Activated naive CD4-positive, alpha-beta T cell treated with anti-CD3 and anti-CD28 coated beads for 36 hours (primary cell): Measurements from ENCODE around the gene OOSP4B. TPM values are rescaled to one million over a fixed set of nuclear protein-coding genes. Genes with fewer than 3 reads are reported as not detected.
"Not testable (repeated sequence)": the region's sequence is repeated elsewhere in the genome, so short reads cannot be mapped to it uniquely, and the experiment has no call there.

ENCODE experiments used
- CTCF ChIA-PET: fragments of 350-600 bp; sonication (Branson Sonifier 250); formaldehyde crosslinking; loops from one replicate; lab custom pipeline; 2021; ENCODE audit warnings: antibody characterized with exemption; lab: Charles Lee
- DNase-seq: peaks from one replicate; pipeline ENCODE4 v3.0.0-alpha.2; 2020
- H3K27ac Mint-ChIP-seq: one replicate; pipeline ENCODE4 v1.8.0; 2021; ENCODE audit warnings: mild to moderate bottlenecking, mixed read lengths
- H3K27me3 Mint-ChIP-seq: one replicate; pipeline ENCODE4 v1.8.0; 2021; ENCODE audit warnings: low read depth, mixed read lengths
- H3K36me3 Mint-ChIP-seq: one replicate; pipeline ENCODE4 v1.8.0; 2021; ENCODE audit warnings: low read depth, mixed read lengths
- H3K4me1 Mint-ChIP-seq: one replicate; pipeline ENCODE4 v1.8.0; 2021; ENCODE audit warnings: low read depth, mixed read lengths
- H3K4me3 Mint-ChIP-seq: one replicate; pipeline ENCODE4 v1.8.0; 2021; ENCODE audit warnings: mild to moderate bottlenecking, moderate library complexity, mixed read lengths
- H3K9me3 Mint-ChIP-seq: one replicate; pipeline ENCODE4 v1.8.0; 2021; ENCODE audit warnings: mixed read lengths
- intact Hi-C: fragments of 100-400 bp; cut with micrococcal nuclease; formaldehyde crosslinking; loops from one replicate; pipeline ENCODE4 v1.15.1; 2023
- total RNA-seq, 2 experiments: library from RNA; stranded (reverse); gene quantifications; one replicate each; pipeline ENCODE4 v1.2.3, GENCODE V29; 2021

OOSP4B gene
- total RNA-seq: not detected

- no peak within 1 kb of the TSS for H3K27ac Mint-ChIP-seq
- intact Hi-C loops: no loop called here
- DNase-seq: no peak
- no peaks in the 10 kb centered on the region for H3K4me1 Mint-ChIP-seq
- CTCF ChIA-PET: interaction anchor here (0.5 kb wide), 1 partner anchor 28 kb away, joined by 3 read pairs; no protein-coding TSS in a partner anchor
- H3K4me3 Mint-ChIP-seq: no peak within 1 kb of the TSS
- no peaks in the 10 kb centered on the region for H3K9me3 Mint-ChIP-seq
- no peaks in the 10 kb centered on the region for H3K36me3 Mint-ChIP-seq
- H3K27me3 Mint-ChIP-seq: peaks cover 6% of the 10 kb centered on the region
Measured at GRCh38 chr11:60016881-60017280, at the start of gene OOSP4B. Gene OOSP4B, plus strand, starts transcription at chr11:60017181.

DNA sequence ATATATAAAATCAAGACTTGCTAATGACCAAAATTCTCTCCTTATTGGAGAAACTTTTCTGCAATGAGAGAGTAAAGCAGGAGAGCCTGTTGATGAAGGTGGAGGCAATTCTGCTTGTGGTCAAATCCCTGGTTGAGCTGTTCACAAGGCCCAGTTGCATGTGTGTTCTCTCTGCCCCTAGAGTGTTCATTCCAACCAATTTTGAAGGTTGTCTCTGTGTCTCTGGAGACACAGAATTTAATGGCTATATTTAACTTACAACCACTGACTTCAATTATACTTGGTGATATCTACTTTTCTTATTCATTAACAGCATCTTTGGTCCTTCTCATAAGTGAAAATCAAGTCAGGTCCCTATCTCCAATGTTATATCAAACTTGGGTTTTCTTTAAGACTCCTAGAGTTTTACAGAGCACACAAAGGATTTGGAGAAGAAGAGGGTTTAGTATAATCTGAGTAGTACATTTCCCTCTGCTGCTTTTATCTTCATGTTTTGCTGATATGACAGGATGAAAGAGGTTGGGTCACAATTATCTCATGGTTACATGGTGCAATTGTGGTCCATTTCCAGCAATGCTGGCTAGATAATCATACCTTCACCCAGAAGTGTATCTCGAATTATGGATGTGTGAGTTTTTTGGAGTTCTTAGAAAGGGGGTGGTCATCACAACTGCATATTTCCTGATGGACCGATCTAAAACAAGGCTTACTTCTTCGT lies 49.1 kb upstream of the OOSP4B start:
- CTCF ChIA-PET: no interaction called here

GRCh38 chr11:59968395-59968783 lies 48.6 kb upstream of the OOSP4B start:
- intact Hi-C loops: no loop called here
- Mint-ChIP-seq H3K27me3 (peaks cover 5% of the 10 kb centered on the region), H3K36me3 (no peaks in the 10 kb centered on the region), H3K4me3 (no peak overlapping the region), H3K4me1 (no peaks in the 10 kb centered on the region), H3K9me3 (no peaks in the 10 kb centered on the region), H3K27ac (no peak overlapping the region)
- DNase-seq: no peak
- CTCF ChIA-PET: no interaction called here

More for the DNA sequence above, 49.1 kb upstream of the OOSP4B start:
- Mint-ChIP-seq H3K36me3 (no peaks in the 10 kb centered on the region), H3K27ac (no peak overlapping the region), H3K4me1 (no peaks in the 10 kb centered on the region), H3K27me3 (peaks cover 5% of the 10 kb centered on the region), H3K9me3 (no peaks in the 10 kb centered on the region), H3K4me3 (no peak overlapping the region)
- intact Hi-C loops: no loop called here
- no peak for DNase-seq

- CTCF ChIA-PET: interaction anchor here (0.7 kb wide), 1 partner anchor 173 kb away, joined by 3 read pairs; no protein-coding TSS in a partner anchor
- intact Hi-C loops: loop anchor here (10.0 kb wide), 1 partner anchor 58 kb away; no protein-coding TSS in a partner anchor
- DNase-seq: no peak
- no peaks in the 10 kb centered on the region for H3K36me3 Mint-ChIP-seq
- H3K4me3 Mint-ChIP-seq: no peak overlapping the region
- H3K27me3 Mint-ChIP-seq: peaks cover 2% of the 10 kb centered on the region
- H3K4me1 Mint-ChIP-seq: no peaks in the 10 kb centered on the region
- no peaks in the 10 kb centered on the region for H3K9me3 Mint-ChIP-seq
- no peak overlapping the region for H3K27ac Mint-ChIP-seq
Measured at GRCh38 chr11:59973097-59973496, 43.9 kb upstream of the OOSP4B start.

GRCh38 chr11:59981106-59981770 lies 35.7 kb upstream of the OOSP4B start:
- Mint-ChIP-seq H3K27ac (no peak overlapping the region), H3K36me3 (no peaks in the 10 kb centered on the region), H3K27me3 (peaks cover 16% of the 10 kb centered on the region), H3K4me3 (no peak overlapping the region), H3K4me1 (no peaks in the 10 kb centered on the region), H3K9me3 (no peaks in the 10 kb centered on the region)
- CTCF ChIA-PET: no interaction called here
- intact Hi-C loops: no loop called here
- DNase-seq: no peak

DNA sequence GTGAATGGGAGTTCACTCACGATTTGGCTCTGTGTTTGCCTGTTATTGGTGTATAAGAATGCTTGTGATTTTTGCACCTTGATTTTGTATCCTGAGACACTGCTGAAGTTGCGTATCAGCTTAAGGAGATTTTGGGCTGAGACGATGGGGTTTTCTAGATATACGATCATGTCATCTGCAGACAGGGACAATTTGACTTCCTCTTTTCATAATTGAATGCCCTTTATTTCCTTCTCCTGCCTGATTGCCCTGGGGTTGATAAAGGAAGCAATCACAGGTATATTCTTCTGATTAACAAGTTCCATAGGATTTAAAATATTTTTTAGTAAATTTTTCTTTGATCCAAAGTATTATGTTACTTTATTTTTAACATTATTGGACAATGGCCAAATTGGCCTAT lies 34.9 kb upstream of the OOSP4B start:
- DNase-seq, CTCF ChIA-PET, intact Hi-C loops, H3K4me3 Mint-ChIP-seq, H3K9me3 Mint-ChIP-seq, H3K36me3 Mint-ChIP-seq, H3K4me1 Mint-ChIP-seq, H3K27ac Mint-ChIP-seq: not testable (repeated sequence)
- H3K27me3 Mint-ChIP-seq: peaks cover 16% of the 10 kb centered on the region

DNA sequence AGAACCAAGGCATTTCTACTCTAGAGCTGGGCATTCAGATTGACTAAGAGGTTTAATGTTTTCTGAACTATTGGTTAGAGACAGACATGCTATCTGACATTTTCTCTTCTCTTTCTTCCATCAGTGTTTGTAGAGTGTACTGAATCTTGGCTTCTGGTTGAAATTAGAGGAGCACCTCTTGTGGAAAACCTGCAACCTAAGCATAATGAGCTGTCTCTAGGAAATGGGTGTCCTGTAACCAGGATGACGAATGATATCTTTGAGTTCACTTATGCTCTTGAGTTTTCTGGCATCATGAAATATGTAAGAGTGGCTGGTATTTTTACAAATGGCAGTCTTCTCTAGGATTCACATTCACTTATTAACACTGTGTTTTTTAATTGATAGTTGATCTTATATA lies 33.8 kb upstream of the OOSP4B start:
- Mint-ChIP-seq H3K9me3 (no peaks in the 10 kb centered on the region), H3K4me1 (no peaks in the 10 kb centered on the region), H3K4me3 (no peak overlapping the region), H3K27ac (no peak overlapping the region), H3K27me3 (peaks cover 13% of the 10 kb centered on the region), H3K36me3 (no peaks in the 10 kb centered on the region)
- intact Hi-C loops: no loop called here
- CTCF ChIA-PET: no interaction called here
- no peak for DNase-seq

DNA sequence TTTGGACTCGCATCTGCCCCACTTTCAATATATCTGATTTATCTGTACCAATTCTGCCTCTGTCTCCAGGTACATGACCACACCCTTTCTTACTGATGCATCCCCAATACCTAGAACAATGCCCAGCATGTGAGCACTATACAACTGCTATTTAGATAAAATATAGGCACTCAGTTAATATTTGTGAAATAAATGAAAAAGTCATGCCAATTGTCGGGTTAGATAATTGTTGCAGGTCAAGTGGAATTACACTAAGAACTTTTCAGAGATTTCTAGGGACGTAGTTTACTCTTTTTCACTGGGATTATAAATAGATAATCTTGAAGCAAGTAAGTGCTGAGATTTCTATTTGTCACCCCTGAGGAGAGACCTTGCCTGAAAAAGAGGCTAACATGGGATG lies 32.6 kb upstream of the OOSP4B start:
- CTCF ChIA-PET: no interaction called here
- DNase-seq: no peak

GRCh38 chr11:59990421-59990820 lies 26.6 kb upstream of the OOSP4B start:
- Mint-ChIP-seq H3K4me3 (no peak overlapping the region), H3K9me3 (peaks cover 12% of the 10 kb centered on the region), H3K4me1 (no peaks in the 10 kb centered on the region), H3K36me3 (no peaks in the 10 kb centered on the region), H3K27ac (no peak overlapping the region), H3K27me3 (peaks cover 10% of the 10 kb centered on the region)
- no peak for DNase-seq
- intact Hi-C loops: no loop called here
- CTCF ChIA-PET: no interaction called here

More for the DNA sequence above, 32.6 kb upstream of the OOSP4B start:
- no peaks in the 10 kb centered on the region for H3K4me1 Mint-ChIP-seq
- no peaks in the 10 kb centered on the region for H3K36me3 Mint-ChIP-seq
- no peak overlapping the region for H3K27ac Mint-ChIP-seq
- no peak overlapping the region for H3K4me3 Mint-ChIP-seq
- peaks cover 6% of the 10 kb centered on the region for H3K27me3 Mint-ChIP-seq
- no peaks in the 10 kb centered on the region for H3K9me3 Mint-ChIP-seq
- intact Hi-C loops: no loop called here

GRCh38 chr11:59992425-59992824 lies 24.6 kb upstream of the OOSP4B start:
- Mint-ChIP-seq H3K27ac (no peak overlapping the region), H3K27me3 (peaks cover 10% of the 10 kb centered on the region), H3K9me3 (peaks cover 12% of the 10 kb centered on the region), H3K36me3 (no peaks in the 10 kb centered on the region), H3K4me1 (no peaks in the 10 kb centered on the region), H3K4me3 (no peak overlapping the region)
- intact Hi-C loops: no loop called here
- CTCF ChIA-PET: no interaction called here
- DNase-seq: no peak

DNA sequence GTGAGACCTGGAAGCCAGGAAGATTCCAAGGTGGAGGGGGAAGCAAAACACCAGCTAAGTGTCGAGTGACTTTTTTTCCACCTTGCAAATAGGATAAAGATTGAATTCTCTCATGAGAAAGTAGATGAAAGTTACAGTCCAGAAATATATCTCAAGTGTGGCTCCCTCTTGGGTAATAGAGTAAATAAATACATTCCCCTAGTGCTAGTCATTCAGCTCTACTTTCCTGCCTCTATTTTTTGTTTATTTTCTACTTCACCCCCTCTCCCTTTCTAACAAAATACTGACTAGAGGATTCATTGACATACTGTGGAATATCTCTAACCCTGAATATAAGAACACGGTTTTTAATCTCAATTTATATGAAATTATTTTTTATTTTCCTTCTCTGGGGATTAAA lies 19.2 kb upstream of the OOSP4B start:
- H3K27ac Mint-ChIP-seq: no peak overlapping the region
- H3K36me3 Mint-ChIP-seq: no peaks in the 10 kb centered on the region
- CTCF ChIA-PET: no interaction called here

DNA sequence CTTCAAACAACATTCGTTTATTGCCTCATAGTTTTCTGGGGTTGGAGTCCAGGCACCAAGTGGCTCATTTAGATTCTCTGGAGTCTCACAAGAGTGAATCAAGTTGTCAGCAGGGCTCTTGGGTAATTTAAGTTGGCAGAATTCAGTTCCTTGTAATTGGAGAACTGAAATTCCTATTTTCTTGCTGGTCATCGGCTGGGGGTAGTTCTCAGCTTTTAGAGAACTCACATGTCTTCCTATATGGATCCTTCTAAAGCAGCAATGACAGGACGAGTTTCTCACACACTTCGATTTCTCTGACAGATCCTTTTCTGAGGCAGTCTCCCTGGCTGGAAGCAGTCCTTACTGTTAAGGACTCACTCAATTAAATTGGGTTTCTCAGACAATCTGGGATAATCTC lies 17.3 kb upstream of the OOSP4B start:
- H3K27me3 Mint-ChIP-seq: peaks cover 9% of the 10 kb centered on the region
- H3K4me3 Mint-ChIP-seq: no peak overlapping the region
- intact Hi-C loops: no loop called here
- H3K9me3 Mint-ChIP-seq: no peaks in the 10 kb centered on the region
- CTCF ChIA-PET: no interaction called here
- no peak overlapping the region for H3K27ac Mint-ChIP-seq
- DNase-seq: no peak
- H3K4me1 Mint-ChIP-seq: no peaks in the 10 kb centered on the region
- H3K36me3 Mint-ChIP-seq: no peaks in the 10 kb centered on the region

More for the DNA sequence above, 19.2 kb upstream of the OOSP4B start:
- no peaks in the 10 kb centered on the region for H3K9me3 Mint-ChIP-seq
- intact Hi-C loops: no loop called here
- H3K4me1 Mint-ChIP-seq: no peaks in the 10 kb centered on the region
- no peak overlapping the region for H3K4me3 Mint-ChIP-seq
- H3K27me3 Mint-ChIP-seq: peaks cover 10% of the 10 kb centered on the region
- DNase-seq: no peak

DNA sequence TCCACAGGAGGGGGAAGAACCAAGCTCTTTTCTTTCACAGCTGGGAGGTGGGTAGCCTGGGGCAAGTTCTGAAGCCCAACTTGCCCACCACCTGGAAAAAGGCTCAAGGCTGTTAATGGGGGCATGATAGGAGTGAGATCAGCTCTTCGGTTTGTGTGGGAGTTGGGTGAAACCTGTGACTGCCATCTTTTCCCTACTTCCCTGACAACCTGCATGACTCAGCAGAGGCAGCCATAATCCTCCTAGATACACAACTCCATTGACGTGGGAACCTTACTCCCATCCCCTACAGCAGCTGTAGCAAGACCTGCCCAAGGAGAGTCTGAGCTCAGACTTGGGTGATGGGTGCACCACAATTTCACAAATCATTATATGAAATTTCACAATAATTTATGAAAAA lies 13.3 kb upstream of the OOSP4B start:
- no peak overlapping the region for H3K4me3 Mint-ChIP-seq
- no peaks in the 10 kb centered on the region for H3K4me1 Mint-ChIP-seq
- intact Hi-C loops: no loop called here
- no peak overlapping the region for H3K27ac Mint-ChIP-seq
- H3K9me3 Mint-ChIP-seq: no peaks in the 10 kb centered on the region
- CTCF ChIA-PET: interaction anchor here (1.1 kb wide), 2 partner anchors 9 to 41 kb away, joined by 3 read pairs; no protein-coding TSS in a partner anchor
- DNase-seq: no peak
- peaks cover 8% of the 10 kb centered on the region for H3K27me3 Mint-ChIP-seq
- no peaks in the 10 kb centered on the region for H3K36me3 Mint-ChIP-seq
